ENCODE measurements around the gene C2CD4A.
A peak's percentile ranks its signal among the peaks of the same experiment; 100 is the strongest.

Gene C2CD4A

DNA sequence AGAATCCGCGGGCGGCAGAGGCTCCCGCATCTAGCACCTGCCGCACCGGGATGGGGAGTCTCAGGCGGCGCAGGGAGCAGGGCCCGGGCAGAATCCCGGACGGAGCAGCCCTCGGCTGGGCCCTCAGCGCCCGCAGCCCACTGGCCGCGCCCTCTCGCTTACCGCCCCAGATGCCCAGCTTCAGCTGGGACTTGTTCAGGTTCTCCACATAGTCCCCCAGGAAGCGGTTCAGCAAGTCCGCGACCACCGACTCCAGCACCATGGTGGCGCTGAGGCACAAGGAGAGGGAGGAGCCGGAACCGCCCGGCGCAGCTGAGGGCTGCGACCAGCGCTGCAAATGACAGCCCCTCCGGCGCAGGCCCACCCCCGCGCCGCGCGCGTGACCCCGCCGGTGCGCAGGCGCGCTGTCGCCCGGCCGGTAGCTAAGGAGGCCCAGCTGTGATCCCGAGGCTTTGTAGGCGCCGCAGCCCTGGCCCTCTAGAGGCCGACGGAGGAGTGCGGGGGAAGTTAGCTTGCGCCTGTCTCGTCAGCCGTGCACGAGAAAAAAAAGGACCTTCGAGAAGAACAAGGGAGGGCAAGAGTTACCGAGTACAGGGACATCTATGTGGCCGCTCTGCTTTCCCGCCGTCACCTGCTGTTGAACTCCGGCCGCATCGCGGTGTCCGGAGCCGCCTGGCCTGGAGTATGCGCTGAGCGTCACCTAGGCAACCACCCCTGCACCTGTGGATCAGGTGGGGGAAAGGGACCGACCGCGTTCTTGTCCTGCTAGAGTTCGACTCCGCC, 6.5 kb upstream of the C2CD4A start, which contains the start of gene VPS13C:
TSS of gene VPS13C (minus strand) at position 335 of the 783 bp plus-strand sequence. CDS start at position 262, 73 bp downstream.
- peak; percentile 97 for DNase-seq

DNA sequence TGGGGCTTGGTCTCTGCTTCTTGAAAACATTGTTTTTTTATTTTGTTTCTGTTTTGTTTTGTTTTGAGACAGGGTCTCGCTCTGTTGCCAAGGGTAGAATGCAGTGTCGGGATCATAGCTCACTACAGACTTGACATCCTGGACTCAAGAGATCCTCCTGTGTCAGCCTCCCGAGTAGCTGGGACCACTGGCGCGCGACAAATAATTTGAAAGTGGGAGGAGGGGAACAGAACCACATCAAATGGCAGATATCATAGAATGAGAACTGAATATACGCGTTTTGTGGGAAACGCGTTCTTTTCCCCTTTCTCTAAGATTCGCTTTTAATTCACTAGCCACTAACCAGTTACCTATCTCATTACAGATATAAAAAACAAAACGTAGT, 5.9 kb upstream of the C2CD4A start:
- no peak for DNase-seq

DNA sequence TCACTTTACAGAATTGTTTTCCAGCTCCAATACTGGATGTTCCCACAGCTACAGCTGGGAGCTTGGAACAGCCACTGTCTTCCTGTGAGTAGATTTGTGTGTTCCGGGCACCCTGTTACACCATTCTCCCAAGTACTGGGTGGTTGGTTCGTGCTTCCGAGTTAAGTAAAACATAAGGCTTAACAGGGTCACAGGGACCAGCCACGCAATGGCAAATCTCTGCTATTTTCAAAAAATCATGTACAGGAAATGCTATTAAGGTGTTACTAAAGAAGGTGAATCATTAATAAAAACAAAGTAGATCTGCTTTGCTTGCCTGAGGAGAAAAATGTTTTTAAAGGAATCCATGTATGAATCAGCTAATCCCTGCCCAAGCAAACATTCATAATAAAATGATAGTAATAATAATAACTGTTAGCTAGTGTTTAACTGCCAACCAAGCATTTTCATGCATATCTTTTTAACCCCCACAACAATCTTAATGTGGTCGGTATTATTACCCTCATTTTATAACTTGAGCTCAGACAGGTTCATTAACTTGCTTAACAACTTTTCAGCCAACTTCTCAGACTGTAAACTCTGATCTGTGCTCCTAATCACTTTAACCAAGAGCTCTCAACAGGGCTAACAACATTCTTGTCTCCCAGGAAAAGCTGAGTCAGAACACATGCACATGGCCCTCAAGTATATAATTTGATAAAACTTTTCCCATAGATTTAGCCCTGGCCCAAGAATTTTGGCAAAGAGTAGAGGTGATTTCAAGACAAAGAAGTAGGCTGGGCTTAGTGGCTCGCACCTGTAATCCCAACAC, 2.7 kb upstream of the C2CD4A start:
- DNase-seq = no peak

DNA sequence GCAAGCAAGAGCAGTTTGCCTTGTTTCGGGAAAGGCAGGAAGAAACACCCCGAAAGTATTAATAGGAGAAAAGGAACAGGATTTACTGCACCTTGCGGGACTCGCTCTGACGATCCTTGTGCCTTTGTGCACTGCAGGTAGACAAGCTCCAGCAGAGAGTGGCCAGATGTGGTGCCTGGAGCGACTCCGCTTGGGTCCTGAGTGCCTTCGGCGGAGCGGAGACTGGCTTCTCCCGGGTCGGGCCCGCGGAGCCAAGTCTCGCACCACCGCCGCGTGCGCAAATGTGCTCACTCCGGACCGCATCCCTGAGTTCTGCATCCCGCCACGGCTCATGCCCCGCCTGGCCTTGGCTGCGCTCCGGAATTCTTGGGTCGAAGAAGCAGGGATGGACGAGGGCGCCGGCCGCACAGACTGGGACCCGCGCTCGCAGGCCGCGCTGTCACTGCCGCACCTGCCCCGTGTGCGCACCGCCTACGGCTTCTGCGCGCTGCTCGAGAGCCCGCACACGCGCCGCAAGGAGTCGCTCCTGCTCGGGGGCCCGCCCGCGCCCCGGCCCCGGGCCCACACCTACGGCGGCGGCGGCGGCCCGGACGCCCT, 769 bp downstream of the C2CD4A start:
- DNase-seq = peak; percentile 72

DNA sequence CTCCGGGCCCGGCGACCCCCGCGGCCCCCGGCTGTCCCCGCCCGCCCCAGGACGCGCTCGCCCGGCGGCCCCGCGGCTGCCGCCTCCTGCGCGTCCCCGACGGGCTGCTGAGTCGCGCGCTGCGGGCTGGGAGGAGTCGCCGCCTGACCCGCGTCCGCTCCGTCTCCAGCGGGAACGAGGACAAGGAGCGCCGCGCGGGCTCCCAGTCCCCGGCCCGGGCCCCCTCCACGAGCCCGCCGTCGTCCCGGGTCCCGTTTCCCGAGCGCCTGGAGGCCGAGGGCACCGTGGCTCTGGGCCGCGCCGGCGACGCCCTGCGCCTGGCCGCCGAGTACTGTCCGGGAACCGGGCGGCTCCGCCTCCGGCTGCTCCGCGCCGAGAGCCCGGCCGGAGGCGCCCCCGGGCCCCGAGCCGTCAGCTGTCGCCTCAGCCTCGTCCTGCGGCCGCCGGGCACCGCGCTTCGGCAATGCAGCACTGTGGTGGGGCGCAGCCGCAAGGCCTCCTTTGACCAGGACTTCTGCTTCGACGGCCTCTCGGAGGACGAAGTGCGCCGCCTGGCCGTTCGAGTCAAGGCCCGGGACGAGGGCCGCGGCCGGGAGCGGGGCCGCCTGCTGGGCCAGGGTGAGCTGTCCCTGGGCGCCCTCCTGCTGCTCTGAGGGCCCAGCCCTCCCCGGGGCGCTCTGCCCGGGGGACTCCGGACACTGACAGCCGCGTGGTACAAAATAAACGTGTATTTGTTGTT, 1.5 kb downstream of the C2CD4A start:
- DNase-seq = peak; percentile 69

DNA sequence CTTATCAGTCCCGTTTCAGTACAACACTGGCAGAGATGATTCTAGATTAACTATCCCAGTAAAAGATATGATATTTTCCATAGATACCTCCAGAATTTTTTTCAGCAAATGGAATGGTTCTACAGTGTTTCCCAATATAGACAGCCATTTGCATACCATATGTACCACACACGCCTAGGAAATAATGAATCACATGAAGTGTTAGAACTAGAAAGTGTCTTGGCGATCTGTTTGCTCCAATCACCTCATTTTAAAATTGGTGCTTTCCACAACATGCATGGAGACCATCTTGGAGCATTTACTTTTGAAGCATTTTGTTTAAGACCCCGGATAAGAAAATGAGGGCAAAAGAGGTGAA, 2.0 kb downstream of the C2CD4A start:
- DNase-seq = no peak

DNA sequence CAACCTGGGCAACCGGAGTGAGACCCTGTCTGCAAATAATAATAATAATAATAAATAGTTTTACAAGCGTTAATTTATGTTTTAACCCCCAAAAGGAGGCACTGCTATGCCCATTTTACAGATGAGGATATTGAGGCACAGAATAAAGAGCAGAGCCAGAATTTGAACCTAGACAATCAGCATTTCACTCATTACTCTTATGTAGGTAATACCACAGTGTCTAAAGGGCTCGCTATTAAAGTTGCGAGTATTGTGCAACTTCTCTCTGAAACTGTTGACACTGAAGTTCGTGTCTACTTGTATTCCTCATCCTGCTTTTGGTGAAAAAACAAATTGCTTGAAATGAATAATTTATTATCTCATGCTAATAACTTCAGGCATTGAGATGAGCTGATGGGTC, 2.8 kb downstream of the C2CD4A start:
- DNase-seq = no peak

DNA sequence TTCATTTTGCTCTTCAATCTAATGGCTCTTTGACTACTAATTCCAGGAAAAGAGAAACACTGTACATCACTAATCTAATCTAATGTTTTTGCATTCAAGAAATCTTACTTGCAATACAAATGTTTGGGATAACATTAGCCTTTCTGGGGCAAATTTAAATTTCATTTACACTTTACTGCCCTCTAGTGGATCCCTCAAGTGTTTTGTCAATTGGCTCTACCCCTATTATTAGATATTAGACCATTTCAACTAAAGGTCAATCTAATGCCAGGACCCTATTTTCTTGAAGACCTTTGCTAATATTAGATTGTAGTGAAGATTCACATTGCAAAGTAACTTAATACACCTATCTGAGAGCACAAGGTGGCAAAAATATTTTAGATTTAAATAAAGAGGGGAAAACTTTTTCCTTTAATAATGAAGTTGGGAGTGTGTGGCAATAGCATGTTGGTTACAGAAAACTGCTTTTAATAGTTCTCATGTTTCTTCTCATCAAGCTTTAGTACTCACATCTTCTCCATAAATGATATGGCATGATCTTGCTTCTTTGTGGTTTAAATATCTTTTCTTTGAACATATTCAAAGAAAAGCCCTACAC, 5.0 kb downstream of the C2CD4A start:
- DNase-seq = no peak

DNA sequence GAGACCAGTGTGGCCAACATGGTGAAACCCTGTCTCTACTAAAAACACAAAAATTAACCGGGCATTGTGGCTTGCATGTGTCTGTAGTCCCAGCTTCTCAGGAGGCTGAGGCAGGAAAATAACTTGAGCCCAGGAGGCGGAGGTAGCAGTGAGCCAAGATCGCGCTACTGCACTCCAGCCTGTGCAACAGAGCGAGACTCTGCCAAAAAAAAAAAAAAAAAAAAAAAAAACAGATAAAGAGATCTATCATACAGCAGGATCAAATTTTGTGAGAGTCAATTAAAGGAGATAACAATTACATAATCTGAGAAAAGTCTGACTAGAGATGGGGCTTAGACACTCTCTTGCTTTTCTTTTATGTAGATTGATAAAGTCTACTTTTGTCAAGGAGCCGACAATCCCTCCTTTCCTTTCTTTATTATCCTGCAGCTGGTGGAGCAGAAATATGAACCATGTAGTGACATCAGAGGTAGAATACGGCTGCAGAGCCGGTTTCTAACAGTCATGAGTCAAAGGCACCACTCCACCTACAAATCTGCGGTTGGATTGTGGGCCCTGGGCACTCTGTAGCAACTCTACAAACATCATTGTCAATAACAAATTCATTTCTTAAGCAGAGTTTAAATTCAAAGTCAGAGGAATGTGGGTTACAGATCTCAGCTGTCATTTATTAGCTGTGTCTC, 9.0 kb downstream of the C2CD4A start:
- DNase-seq = no peak

DNA sequence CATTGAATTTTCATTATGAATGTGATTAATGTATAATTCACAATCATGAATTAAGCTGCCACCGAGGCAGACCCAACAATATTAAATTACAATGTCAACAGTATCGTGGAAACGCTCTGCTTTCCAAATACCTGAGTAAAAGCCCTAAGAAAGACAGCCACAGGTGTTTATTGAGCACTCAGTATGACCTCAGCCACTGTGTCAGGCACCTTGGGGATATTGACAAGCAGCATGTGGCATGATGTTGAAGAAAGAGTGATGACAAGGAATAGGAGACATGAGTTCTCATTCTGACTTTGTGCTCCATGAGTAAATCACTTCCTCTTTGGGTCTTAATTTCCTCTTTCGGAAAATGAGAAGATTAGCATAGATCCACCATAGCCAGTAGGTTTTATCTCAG, 12.8 kb downstream of the C2CD4A start:
- DNase-seq = no peak

DNA sequence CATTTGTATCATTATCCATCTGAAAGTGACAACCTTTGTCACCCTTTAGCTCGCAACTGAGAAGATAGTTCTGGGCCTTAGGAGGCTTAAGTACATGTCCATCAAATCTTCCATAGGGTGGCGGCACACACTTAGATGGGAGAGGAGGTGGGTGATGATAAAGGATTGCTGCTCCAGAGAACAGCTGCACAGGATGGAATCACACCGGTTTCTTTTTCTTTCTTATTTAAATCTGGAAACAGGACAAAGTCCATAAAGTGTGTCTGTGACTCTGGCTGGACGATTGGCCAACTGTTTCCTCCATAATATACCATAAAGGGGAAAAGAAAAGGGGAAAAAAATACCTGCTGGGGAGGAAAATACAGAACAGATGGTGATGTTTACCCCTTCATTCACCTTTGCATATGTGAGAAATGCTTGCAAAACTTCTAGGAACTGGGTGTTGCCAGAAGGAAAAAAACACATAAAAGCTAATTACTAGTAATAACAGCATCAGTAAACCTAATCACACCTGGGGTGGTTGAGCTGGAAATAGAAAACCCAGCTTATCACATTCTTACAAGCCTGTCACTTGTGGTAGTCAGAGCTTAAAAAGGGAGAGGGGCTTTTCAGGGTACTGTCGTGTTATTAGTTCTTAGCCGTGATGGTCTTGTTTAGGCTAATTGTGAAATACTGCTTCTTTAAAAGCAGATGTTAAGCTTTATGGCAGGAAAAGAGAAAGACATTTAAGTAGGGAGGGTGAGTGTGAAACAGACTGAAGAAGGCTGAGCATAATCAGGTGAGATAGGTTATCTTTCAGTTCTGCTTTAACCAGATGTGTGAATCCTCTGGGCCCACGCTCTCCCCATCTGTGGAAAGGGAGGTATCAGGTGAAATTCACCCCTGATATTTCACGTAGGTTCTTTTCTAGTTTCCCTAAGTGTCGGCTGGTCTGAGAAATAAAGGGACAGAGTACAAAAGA, 16.7 kb downstream of the C2CD4A start:
- no peak for DNase-seq

DNA sequence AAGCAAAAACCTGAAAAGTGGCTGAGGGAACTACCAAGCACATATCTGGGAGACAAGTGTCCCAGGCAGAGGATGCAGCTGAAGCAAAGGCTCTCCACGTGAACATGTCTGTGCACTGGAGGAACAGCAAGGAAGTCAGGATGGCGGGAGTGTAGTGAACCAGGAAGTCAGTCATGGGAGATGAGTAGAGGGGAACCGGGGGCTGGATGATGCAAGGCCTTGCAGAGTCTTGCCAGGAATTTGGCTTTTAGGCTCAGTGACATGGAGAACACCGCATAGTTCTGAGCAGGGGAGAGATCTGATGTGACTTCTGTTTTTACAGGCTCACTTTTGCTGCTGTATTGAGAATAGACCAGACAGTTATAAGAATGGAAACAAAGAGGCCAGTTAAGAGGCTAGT, 19.0 kb downstream of the C2CD4A start:
- DNase-seq = no peak

DNA sequence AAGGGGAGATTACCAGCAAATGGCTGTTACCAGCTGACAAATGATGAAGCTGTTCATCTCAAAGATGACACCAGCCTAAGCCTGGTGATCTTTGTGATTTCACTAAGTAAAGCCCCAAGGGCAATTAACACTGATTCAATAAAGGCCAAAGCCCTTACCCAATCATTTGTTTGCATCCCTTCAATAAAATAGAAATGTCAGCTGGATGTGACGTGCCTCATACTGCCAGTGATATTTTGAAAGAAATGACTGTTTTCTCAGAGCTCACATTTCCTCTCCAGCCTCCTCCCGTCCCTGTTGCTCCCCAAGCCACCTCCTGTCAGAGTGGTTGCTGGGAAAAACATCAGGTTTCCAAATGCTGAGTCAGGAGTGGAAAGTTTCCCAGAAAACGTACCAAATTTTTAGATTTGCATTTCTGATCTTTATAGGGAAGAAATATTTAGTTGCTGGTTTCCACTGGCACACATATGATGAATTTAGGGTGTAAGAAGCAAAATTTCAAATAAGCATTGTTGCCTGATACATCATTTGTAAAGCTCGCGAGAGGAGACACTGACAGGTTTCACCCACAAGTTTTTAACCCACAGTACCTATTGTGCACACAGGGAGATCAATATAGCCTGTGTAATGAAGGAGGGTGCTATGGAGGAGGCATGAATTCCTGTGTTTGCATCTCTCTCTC, 21.0 kb downstream of the C2CD4A start:
- no peak for DNase-seq

DNA sequence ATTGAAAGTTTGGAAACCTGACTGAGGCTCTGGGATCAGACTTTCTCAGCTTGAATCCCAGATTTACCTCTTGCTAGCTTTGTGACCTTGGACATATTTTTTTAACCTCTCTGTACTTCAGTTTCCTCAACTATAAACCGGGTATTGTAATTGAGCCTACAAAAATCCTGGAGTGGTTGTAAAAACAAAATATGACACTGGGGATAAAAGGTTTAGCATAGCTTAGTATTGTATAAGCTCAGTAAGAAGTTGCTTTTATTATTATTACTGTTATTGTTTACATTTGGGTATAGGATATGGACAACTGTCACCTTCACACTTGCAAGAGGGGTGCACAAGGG, 21.5 kb downstream of the C2CD4A start:
- no peak for DNase-seq

DNA sequence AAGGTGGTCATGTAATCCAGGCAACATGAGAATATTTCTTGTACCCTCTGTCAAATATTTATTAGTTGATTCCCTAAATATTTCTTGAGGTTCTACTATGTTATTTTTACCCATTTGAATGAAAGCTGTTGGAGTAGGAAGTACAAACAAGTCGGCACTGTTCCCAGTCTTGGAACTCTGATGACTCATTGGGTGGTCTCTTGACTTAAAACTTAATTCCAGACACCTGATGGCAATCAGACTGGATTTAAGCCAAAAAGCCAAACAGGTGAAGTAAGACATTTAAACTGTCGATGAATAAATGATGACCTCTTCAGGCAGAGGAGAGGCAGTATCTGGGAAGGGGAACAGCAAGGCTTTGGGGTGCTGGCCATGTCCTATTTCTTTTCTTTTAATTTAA, 22.8 kb downstream of the C2CD4A start:
- no peak for DNase-seq

DNA sequence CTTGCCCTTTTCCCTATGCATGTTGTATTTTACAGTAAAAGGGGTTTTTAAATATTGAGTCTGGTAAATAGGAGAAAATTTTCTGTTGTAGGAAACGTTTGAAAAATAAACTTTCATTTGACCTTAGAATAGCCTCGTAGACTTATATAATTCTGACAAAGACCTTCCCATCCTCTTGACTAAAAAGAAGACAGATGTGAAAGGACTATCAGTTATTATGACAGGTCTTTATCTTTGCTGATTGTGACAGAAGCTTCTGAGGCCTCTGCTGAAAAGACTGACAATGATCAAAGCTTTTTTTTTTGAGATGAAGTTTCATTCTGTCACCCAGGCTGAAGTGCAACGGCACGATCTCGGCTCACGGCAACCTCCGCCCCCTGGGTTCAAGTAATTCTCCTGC, 24.2 kb downstream of the C2CD4A start:
- no peak for DNase-seq

DNA sequence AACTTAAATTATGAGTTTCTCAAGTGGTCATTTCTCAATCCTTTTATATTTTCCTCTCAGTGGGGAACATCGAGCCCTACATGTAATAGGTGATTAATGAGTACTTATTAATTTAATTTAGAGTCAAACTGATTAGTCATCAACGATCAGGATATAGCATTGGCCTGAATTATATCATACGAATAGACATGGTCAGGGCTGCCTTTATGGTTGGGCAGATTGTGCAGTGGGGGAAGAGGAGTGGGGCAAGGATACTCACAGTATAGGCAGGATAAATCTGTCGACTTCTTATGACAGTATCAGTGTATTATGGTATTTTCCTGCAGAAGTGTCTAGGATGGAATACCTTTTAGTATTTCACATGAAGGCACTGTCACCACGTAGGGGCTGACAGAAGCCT, 27.0 kb downstream of the C2CD4A start:
- no peak for DNase-seq

DNA sequence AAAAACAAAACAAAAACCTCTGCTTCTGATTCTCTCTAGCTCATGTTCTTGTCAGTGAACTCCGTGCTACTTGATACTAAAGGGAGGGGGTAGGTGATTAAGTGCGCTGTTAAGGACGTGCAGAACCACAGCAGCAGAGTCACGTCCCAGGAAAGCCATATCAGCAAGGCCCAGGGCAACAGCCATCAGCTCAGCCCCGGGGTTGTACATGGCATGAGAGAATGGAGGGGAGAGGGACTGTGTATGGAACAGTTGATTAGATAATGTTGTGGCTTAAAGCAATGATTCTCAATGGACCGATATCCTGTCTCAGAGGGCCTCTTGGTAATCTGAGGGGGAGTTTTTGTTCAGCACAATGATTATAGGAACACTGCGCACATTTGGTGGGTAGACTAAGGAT, 27.6 kb downstream of the C2CD4A start:
- DNase-seq = no peak

DNA sequence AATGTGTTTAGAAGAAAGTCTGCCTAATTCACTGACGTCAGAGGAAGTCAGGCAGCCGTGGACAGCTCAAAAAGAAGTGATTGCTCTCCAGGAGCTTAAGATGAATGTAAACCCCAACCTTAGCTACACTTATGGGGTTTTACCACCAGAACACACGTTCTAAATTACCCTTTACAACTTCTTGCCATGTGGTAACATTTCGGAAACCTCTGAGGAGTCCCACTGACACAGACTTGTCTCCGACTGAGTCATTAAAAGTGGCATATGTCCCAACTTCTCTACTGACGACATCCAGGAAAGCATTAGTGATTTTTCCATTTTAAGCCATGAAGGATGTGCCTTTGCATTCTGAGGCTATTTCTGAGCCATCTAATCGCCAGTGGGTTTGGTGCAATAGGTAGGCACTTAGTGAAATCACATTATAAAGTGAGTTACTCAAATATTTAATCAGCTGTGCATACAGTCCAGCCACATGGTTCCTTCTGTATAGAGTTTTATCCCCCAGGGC, 32.4 kb downstream of the C2CD4A start:
- no peak for DNase-seq

DNA sequence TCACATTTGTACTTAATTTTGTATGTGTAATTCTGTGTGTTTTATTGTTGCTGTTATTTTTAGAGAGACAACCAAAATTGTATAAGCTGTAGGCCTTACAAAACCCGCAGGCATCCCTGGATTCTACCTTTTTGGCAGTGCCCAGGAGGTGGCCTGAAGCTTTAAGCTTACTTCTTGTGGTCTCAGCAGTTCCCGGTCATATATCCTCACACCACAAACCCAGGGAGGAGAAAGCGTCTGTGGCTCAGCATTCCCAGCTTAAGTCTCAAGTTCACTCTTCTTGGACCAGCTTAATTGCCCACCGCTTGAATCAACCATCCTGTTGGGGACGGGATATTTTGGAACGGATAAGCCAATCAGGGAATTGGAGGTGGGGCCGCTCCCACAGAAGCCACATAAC, 36.7 kb downstream of the C2CD4A start:
- no peak for DNase-seq
